Neuronal stem cell (in vitro differentiated cells): ENCODE data around the gene COL2A1.

ENCODE experiments used
- DNase-seq: peaks from one replicate; pipeline ENCODE4 v3.0.0-alpha.2; 2013; ENCODE audit warnings: low spot score
- H2AFZ ChIP-seq: one replicate; pipeline ENCODE4 v1.6.1; 2013; ENCODE audit warnings: mild to moderate bottlenecking, low read length, inconsistent platforms
- H2AK5ac ChIP-seq: 2 replicates; pipeline ENCODE4 v1.6.1; 2013; ENCODE audit warnings: low read depth, mild to moderate bottlenecking, inconsistent platforms, low read length, moderate library complexity, mixed read lengths
- H2BK120ac ChIP-seq: 2 replicates; pipeline ENCODE4 v1.6.1; 2013; ENCODE audit warnings: low read depth, mild to moderate bottlenecking, inconsistent platforms, low read length, moderate library complexity, mixed read lengths
- H2BK12ac ChIP-seq: one replicate; pipeline ENCODE4 v1.6.1; 2013; ENCODE audit warnings: low read length, inconsistent platforms
- H2BK15ac ChIP-seq: 2 replicates; pipeline ENCODE4 v1.6.1; 2013; ENCODE audit warnings: mild to moderate bottlenecking, low read length, inconsistent platforms, mixed read lengths
- H2BK5ac ChIP-seq: one replicate; pipeline ENCODE4 v1.6.1; 2013; ENCODE audit warnings: inconsistent platforms, mild to moderate bottlenecking, low read length, moderate library complexity
- H3K14ac ChIP-seq: one replicate; pipeline ENCODE4 v1.6.1; 2013; ENCODE audit warnings: low read length, inconsistent platforms
- H3K18ac ChIP-seq: 2 replicates; pipeline ENCODE4 v1.6.1; 2013; ENCODE audit warnings: low read length, inconsistent platforms
- H3K23ac ChIP-seq: 2 replicates; pipeline ENCODE4 v1.6.1; 2013; ENCODE audit warnings: low read depth, mild to moderate bottlenecking, mixed read lengths, low read length, inconsistent platforms; ENCODE audit not compliant: poor library complexity
- H3K27ac ChIP-seq: replicated peaks from 3 replicates; pipeline ENCODE4 v1.5.1; 2013; ENCODE audit warnings: low read length, inconsistent platforms
- H3K27me3 ChIP-seq, 3 experiments: 2 replicates each; pipeline ENCODE4 v1.6.1; 2013; ENCODE audit warnings: low read length in 3 of 3, mild to moderate bottlenecking in 2 of 3, inconsistent platforms in 1 of 3, low read depth in 1 of 3, mixed read lengths in 1 of 3, moderate library complexity in 1 of 3; ENCODE audit not compliant: control insufficient read depth in 3 of 3, insufficient read depth in 3 of 3
- H3K36me3 ChIP-seq, 2 donors: replicated peaks in 1 of 2; 2 replicates each; pipeline ENCODE4 v1.6.1; 2013; ENCODE audit warnings: low read length in 2 of 2; ENCODE audit not compliant: control insufficient read depth in 2 of 2, insufficient read depth in 2 of 2
- H3K4ac ChIP-seq: 2 replicates; pipeline ENCODE4 v1.6.1; 2013; ENCODE audit warnings: inconsistent platforms, mild to moderate bottlenecking, low read length, moderate library complexity
- H3K4me1 ChIP-seq, 2 donors: 1 replicate in 1 of 2; 2 replicates in 1 of 2; pipeline ENCODE4 v1.6.1; 2013; ENCODE audit warnings: low read length in 2 of 2, low read depth in 1 of 2; ENCODE audit not compliant: control insufficient read depth in 2 of 2, insufficient read depth in 1 of 2
- H3K4me2 ChIP-seq: one replicate; pipeline ENCODE4 v1.6.1; 2013; ENCODE audit warnings: mild to moderate bottlenecking, low read length, inconsistent platforms; ENCODE audit not compliant: insufficient read depth, poor library complexity, severe bottlenecking
- H3K4me3 ChIP-seq, 2 donors: 2 replicates each; pipeline ENCODE4 v1.5.1; 2013; ENCODE audit warnings: low read length in 2 of 2, mild to moderate bottlenecking in 2 of 2, inconsistent platforms in 1 of 2, moderate library complexity in 1 of 2
- H3K79me1 ChIP-seq: one replicate; pipeline ENCODE4 v1.6.1; 2013; ENCODE audit warnings: low read depth, mild to moderate bottlenecking, inconsistent platforms, low read length, moderate library complexity
- H3K9ac ChIP-seq: one replicate; pipeline ENCODE4 v1.6.1; 2013; ENCODE audit warnings: mild to moderate bottlenecking, low read depth, low read length, inconsistent platforms; ENCODE audit not compliant: poor library complexity
- H3K9me3 ChIP-seq, 2 donors: replicated peaks in 1 of 2; 2 replicates each; pipeline versions ENCODE3 to v1.6.1; 2013; ENCODE audit warnings: low read length in 2 of 2, mild to moderate bottlenecking in 2 of 2, inconsistent platforms in 1 of 2, low read depth in 1 of 2, mixed read lengths in 1 of 2, moderate library complexity in 1 of 2; ENCODE audit not compliant: control insufficient read depth in 2 of 2, insufficient read depth in 1 of 2
- H4K8ac ChIP-seq: one replicate; pipeline ENCODE4 v1.6.1; 2013; ENCODE audit warnings: low read depth, mild to moderate bottlenecking, inconsistent platforms, low read length, moderate library complexity
- H4K91ac ChIP-seq: one replicate; pipeline ENCODE4 v1.6.1; 2013; ENCODE audit warnings: low read length, low read depth, mild to moderate bottlenecking, inconsistent platforms; ENCODE audit not compliant: poor library complexity
- WGBS, 2 donors: extraction: QIAGEN DNeasy Blood & Tissue Kit; methylation state at CpG; one replicate each; pipeline ENCODE4 v1.1.7; 2013; ENCODE audit warnings: missing lambda C conversion rate in 2 of 2, mixed read lengths in 1 of 2; ENCODE audit not compliant: insufficient read length in 2 of 2, insufficient replicate concordance in 1 of 2; ENCODE audit errors: extremely low coverage in 2 of 2; 5-methylcytosine and 5-hydroxymethylcytosine counted together

The COL2A1 gene

DNA sequence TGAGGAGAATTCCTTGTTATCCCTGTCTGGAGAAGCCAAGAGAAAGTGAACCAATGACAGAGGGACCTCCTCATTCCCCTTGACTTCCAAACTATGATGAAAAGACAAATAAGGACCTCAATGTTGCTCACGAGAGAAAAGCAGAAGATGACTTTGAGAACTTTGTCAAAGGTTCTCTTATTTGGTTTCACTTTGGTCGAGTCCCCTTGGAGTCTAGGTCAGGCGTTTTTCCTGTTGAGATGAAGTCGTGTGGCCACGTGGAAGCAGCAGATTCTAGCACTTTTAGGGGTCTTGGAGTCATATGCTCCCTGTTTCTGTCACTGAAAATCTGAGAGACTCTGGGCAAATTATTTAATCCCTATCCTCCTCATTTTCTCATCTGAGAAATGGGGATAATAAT is 33.8 kb upstream of the COL2A1 start:
- no peak for DNase-seq
- Histone ChIP-seq H2BK5ac (no peak overlapping the region), H3K27me3 (no peaks in the 10 kb centered on the region), H3K36me3 (peaks cover 0 to 14% of the 10 kb centered on the region in 2 donors), H3K27ac (peak overlapping the region; percentile 91), H2BK12ac (no peak overlapping the region), H3K23ac (no peak overlapping the region), H2BK120ac (no peak overlapping the region), H3K14ac (no peak overlapping the region), H2AFZ (peak overlapping the region; percentile 86), H3K4me3 (no peak overlapping the region), H3K9me3 (no peaks in the 10 kb centered on the region), H3K4me2 (no peak overlapping the region), H2BK15ac (no peak overlapping the region), H3K79me1 (no peaks in the 10 kb centered on the region), H4K8ac (no peak overlapping the region), H3K4ac (no peak overlapping the region), H3K4me1 (peaks cover 15 to 24% of the 10 kb centered on the region in 2 donors), H2AK5ac (no peak overlapping the region), H3K9ac (no peak overlapping the region), H3K18ac (peak overlapping the region; percentile 68), H4K91ac (peak overlapping the region; percentile 13)
- no CpG with 5 or more reads among the region's 5 CpGs for whole genome bisulfite sequencing, 2 donors

- no peaks in the 10 kb centered on the region for H3K79me1 ChIP-seq
- no peak overlapping the region for H4K8ac ChIP-seq
- H3K9me3 ChIP-seq = no peaks in the 10 kb centered on the region
- H3K27ac ChIP-seq = peak overlapping the region; percentile 91
- peaks cover 0 to 7% of the 10 kb centered on the region in 2 donors for H3K36me3 ChIP-seq
- peak overlapping the region; percentile 47 for H2AK5ac ChIP-seq
- H3K14ac ChIP-seq = no peak overlapping the region
- H3K9ac ChIP-seq = no peak overlapping the region
- peak overlapping the region; percentile 26 for H2BK5ac ChIP-seq
- no CpG with 5 or more reads among the region's 9 CpGs for WGBS, 2 donors
- peaks cover 15 to 24% of the 10 kb centered on the region in 2 donors for H3K4me1 ChIP-seq
- no peak overlapping the region for H3K23ac ChIP-seq
- H3K27me3 ChIP-seq = no peaks in the 10 kb centered on the region
- H4K91ac ChIP-seq = peak overlapping the region; percentile 66
- peak; percentile 88 for DNase-seq
- peak overlapping the region; percentile 86 for H2AFZ ChIP-seq
- H3K4ac ChIP-seq = no peak overlapping the region
- peak overlapping the region; percentile 41 for H2BK12ac ChIP-seq
- peak overlapping the region; percentile 1 for H2BK15ac ChIP-seq
- H2BK120ac ChIP-seq = no peak overlapping the region
- H3K4me3 ChIP-seq = peak overlapping the region in 1 of 2 donors; percentile 26
- H3K18ac ChIP-seq = peak overlapping the region; percentile 68
- H3K4me2 ChIP-seq = peak overlapping the region; percentile 29
Measured at GRCh38 chr12:48037267-48037915, 33.1 kb upstream of the COL2A1 start.

GRCh38 chr12:48036818-48037217 is 32.5 kb upstream of the COL2A1 start:
- H2BK12ac ChIP-seq = peak overlapping the region; percentile 41
- H2BK15ac ChIP-seq = peak overlapping the region; percentile 1
- H3K27me3 ChIP-seq = no peaks in the 10 kb centered on the region
- H3K4me3 ChIP-seq = no peak overlapping the region
- no peak overlapping the region for H4K8ac ChIP-seq
- peak overlapping the region; percentile 91 for H3K27ac ChIP-seq
- WGBS, 2 donors = no CpG with 5 or more reads among the region's 4 CpGs
- peak overlapping the region; percentile 26 for H2BK5ac ChIP-seq
- H3K4ac ChIP-seq = peak overlapping the region; percentile 14
- H3K18ac ChIP-seq = peak overlapping the region; percentile 5
- H3K23ac ChIP-seq = no peak overlapping the region
- H2AK5ac ChIP-seq = peak overlapping the region; percentile 47
- peak overlapping the region; percentile 66 for H4K91ac ChIP-seq
- no peak overlapping the region for H3K9ac ChIP-seq
- DNase-seq = no peak
- H3K4me2 ChIP-seq = peak overlapping the region; percentile 19
- H3K79me1 ChIP-seq = no peaks in the 10 kb centered on the region
- H2AFZ ChIP-seq = peak overlapping the region; percentile 86
- H3K36me3 ChIP-seq = peaks cover 0 to under 1% of the 10 kb centered on the region in 2 donors
- no peak overlapping the region for H2BK120ac ChIP-seq
- peaks cover 15 to 24% of the 10 kb centered on the region in 2 donors for H3K4me1 ChIP-seq
- no peaks in the 10 kb centered on the region for H3K9me3 ChIP-seq
- H3K14ac ChIP-seq = no peak overlapping the region

GRCh38 chr12:48034835-48035805 is 30.8 kb upstream of the COL2A1 start:
- no peak overlapping the region for H3K27ac ChIP-seq
- H3K23ac ChIP-seq = no peak overlapping the region
- peaks cover 15 to 26% of the 10 kb centered on the region in 2 donors for H3K4me1 ChIP-seq
- peak overlapping the region; percentile 10 for H2BK120ac ChIP-seq
- H3K36me3 ChIP-seq = no peaks in the 10 kb centered on the region
- no peak for DNase-seq
- H3K79me1 ChIP-seq = no peaks in the 10 kb centered on the region
- H2AK5ac ChIP-seq = peak overlapping the region; percentile 51
- no peak overlapping the region for H2BK5ac ChIP-seq
- H4K8ac ChIP-seq = no peak overlapping the region
- H2AFZ ChIP-seq = no peak overlapping the region
- no peak overlapping the region for H3K4me2 ChIP-seq
- no peak overlapping the region for H3K9ac ChIP-seq
- H3K14ac ChIP-seq = no peak overlapping the region
- no peaks in the 10 kb centered on the region for H3K9me3 ChIP-seq
- peak overlapping the region; percentile 83 for H3K18ac ChIP-seq
- WGBS, 2 donors = no CpG with 5 or more reads among the region's 8 CpGs
- H3K27me3 ChIP-seq = no peaks in the 10 kb centered on the region
- H3K4ac ChIP-seq = no peak overlapping the region
- H4K91ac ChIP-seq = no peak overlapping the region
- H2BK12ac ChIP-seq = peak overlapping the region; percentile 65
- no peak overlapping the region for H3K4me3 ChIP-seq
- H2BK15ac ChIP-seq = peak overlapping the region; percentile 33
